Tibial nerve (tissue), 4 donors: ENCODE measurements around the gene FBN1. TPM values are rescaled to one million over a fixed set of nuclear protein-coding genes. Genes with fewer than 3 reads are reported as not detected.

Experiments used
- DNase-seq, 2 donors: peaks; one replicate each; pipeline ENCODE4 v3.0.0-alpha.2; 2019; ENCODE audit warnings: low spot score in 2 of 2
- H3K27ac ChIP-seq, 4 donors: fragments of 200-600 bp; sonication (generic) in 3 of 4; one replicate each; pipeline ENCODE4 v1.5.1; 2017 to 2019; ENCODE audit warnings: mild to moderate bottlenecking in 1 of 4
- H3K27me3 ChIP-seq, 2 donors: fragments of 200-600 bp; sonication (generic) in 1 of 2; one replicate each; pipeline versions ENCODE4 v1.5.1 to v1.6.0; 2017 to 2019
- H3K36me3 ChIP-seq, 3 donors: fragments of 200-600 bp; sonication (generic); one replicate each; pipeline ENCODE4 v1.5.1; 2018 to 2019
- H3K4me1 ChIP-seq, 4 donors: fragments of 200-600 bp; sonication (generic) in 3 of 4; one replicate each; pipeline ENCODE4 v1.5.1; 2017 to 2019
- H3K4me3 ChIP-seq, 4 donors: fragments of 200-600 bp; sonication (generic) in 3 of 4; one replicate each; pipeline ENCODE4 v1.5.1; 2017 to 2019; ENCODE audit warnings: mild to moderate bottlenecking in 1 of 4, moderate library complexity in 1 of 4
- H3K9me3 ChIP-seq, 4 donors: fragments of 200-600 bp; sonication (generic) in 3 of 4; one replicate each; pipeline ENCODE4 v1.5.1; 2017 to 2019
- EP300 ChIP-seq, 2 donors: sonication (generic); formaldehyde crosslinking; IDR thresholded peaks; one replicate each; pipeline ENCODE4 v1.6.1; 2017; ENCODE audit warnings: antibody characterized with exemption in 2 of 2, mild to moderate bottlenecking in 1 of 2
- POLR2A ChIP-seq, 2 donors: fragments of 450-650 bp; IDR thresholded peaks; one replicate each; pipeline ENCODE4 v1.6.1; 2017; ENCODE audit warnings: antibody characterized with exemption in 2 of 2, mild to moderate bottlenecking in 2 of 2, moderate library complexity in 2 of 2
- WGBS, 2 donors: methylation state at CpG; one replicate each; pipeline ENCODE4 v1.1.5; 2018; 5-methylcytosine and 5-hydroxymethylcytosine counted together
- total RNA-seq, 4 donors: library from RNA; depleted of rRNA; stranded (reverse); fragments of >200 nt; gene quantifications; one replicate each; pipeline ENCODE4 v1.1.0, GENCODE V29; 2016
- TF ChIP-seq, protein P1 (sequence below), 5 experiments: fragments of 200-600 bp in 3 of 5; fragments of 450-650 bp in 2 of 5; sonication (generic) in 3 of 5; IDR thresholded peaks; one replicate each; pipeline ENCODE4 v1.5.1; 2016 to 2019; ENCODE audit warnings: antibody characterized with exemption in 5 of 5, mild to moderate bottlenecking in 3 of 5, moderate library complexity in 2 of 5

The FBN1 gene
- total RNA-seq, 4 donors from 2014 or later = 144 to 293 (median 234) TPM

DNA sequence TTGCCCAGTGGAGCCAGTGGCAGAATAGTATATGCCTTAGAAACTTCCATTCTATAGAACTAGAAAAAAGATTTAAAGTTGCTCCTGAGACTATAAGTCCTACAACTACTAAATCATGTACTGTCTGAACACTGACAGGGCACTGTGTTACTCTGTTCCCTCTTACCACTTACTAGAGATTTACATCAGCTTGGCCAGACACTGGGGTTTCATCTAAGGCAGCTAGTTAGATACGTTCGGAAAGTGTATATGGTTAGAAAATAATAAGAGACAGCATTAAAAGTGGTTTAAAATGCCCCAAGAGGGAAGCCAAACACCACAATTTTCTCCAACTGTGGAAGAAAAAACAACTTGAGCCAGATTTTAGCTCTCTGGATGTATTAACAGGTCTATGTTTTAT, 97.1 kb downstream of the FBN1 start:
- TF ChIP-seq EP300 (IDR thresholded peaks at IDR 0.05) = no peak
- no peak for TF ChIP-seq POLR2A (IDR thresholded peaks at IDR 0.05)
- TF ChIP-seq, protein P1, sequence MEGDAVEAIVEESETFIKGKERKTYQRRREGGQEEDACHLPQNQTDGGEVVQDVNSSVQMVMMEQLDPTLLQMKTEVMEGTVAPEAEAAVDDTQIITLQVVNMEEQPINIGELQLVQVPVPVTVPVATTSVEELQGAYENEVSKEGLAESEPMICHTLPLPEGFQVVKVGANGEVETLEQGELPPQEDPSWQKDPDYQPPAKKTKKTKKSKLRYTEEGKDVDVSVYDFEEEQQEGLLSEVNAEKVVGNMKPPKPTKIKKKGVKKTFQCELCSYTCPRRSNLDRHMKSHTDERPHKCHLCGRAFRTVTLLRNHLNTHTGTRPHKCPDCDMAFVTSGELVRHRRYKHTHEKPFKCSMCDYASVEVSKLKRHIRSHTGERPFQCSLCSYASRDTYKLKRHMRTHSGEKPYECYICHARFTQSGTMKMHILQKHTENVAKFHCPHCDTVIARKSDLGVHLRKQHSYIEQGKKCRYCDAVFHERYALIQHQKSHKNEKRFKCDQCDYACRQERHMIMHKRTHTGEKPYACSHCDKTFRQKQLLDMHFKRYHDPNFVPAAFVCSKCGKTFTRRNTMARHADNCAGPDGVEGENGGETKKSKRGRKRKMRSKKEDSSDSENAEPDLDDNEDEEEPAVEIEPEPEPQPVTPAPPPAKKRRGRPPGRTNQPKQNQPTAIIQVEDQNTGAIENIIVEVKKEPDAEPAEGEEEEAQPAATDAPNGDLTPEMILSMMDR (IDR thresholded peaks at IDR 0.05) = no peak
- Histone ChIP-seq H3K27me3 (no peaks in the 10 kb centered on the region), H3K4me1 (peaks cover 0 to 38% (median 7%) of the 10 kb centered on the region in 4 donors), H3K9me3 (peaks cover 0 to under 1% (median 0%) of the 10 kb centered on the region in 4 donors), H3K4me3 (no peak overlapping the region), H3K27ac (peak overlapping the region in 1 of 4 donors; percentile 31), H3K36me3 (peaks cover 0 to 1% (median 0%) of the 10 kb centered on the region in 3 donors)
- DNase-seq = no peak
- WGBS, 2 donors = 76% methylated on average over 2 of the region's 2 CpGs

- WGBS, 2 donors = 48 to 66% methylated on average over 4 of the region's 4 CpGs
- peaks cover 0 to 42% (median 8%) of the 10 kb centered on the region in 4 donors for H3K4me1 ChIP-seq
- H3K27ac ChIP-seq = peak overlapping the region in 1 of 4 donors; percentile 23
These were observed 98.2 kb downstream of the FBN1 start for GRCh38 chr15:48547286-48547685.

GRCh38 chr15:48546296-48546695, 99.2 kb downstream of the FBN1 start:
- H3K27me3 ChIP-seq = no peaks in the 10 kb centered on the region
- peaks cover 0 to 4% (median 0%) of the 10 kb centered on the region in 4 donors for H3K9me3 ChIP-seq
- WGBS, 2 donors = 53 to 67% methylated on average over 3 of the region's 3 CpGs
- H3K27ac ChIP-seq = no peak overlapping the region
- TF ChIP-seq POLR2A (IDR thresholded peaks at IDR 0.05) (no peak), EP300 (IDR thresholded peaks at IDR 0.05) (no peak)
- TF ChIP-seq, protein P1 (IDR thresholded peaks at IDR 0.05) = no peak
- H3K36me3 ChIP-seq = peaks cover 0 to 6% (median 0%) of the 10 kb centered on the region in 3 donors
- peaks cover 0 to 52% (median 11%) of the 10 kb centered on the region in 4 donors for H3K4me1 ChIP-seq
- no peak for DNase-seq
- no peak overlapping the region for H3K4me3 ChIP-seq

More at GRCh38 chr15:48547286-48547685, 98.2 kb downstream of the FBN1 start:
- H3K36me3 ChIP-seq = peaks cover 0 to 6% (median 0%) of the 10 kb centered on the region in 3 donors
- H3K9me3 ChIP-seq = peaks cover 0 to 4% (median 0%) of the 10 kb centered on the region in 4 donors
- TF ChIP-seq, protein P1 (IDR thresholded peaks at IDR 0.05) = no peak
- TF ChIP-seq POLR2A (IDR thresholded peaks at IDR 0.05) = no peak
- TF ChIP-seq EP300 (IDR thresholded peaks at IDR 0.05) = no peak
- H3K27me3 ChIP-seq = no peaks in the 10 kb centered on the region
- H3K4me3 ChIP-seq = no peak overlapping the region
- DNase-seq = no peak

GRCh38 chr15:48544778-48545177, 100.7 kb downstream of the FBN1 start:
- no peaks in the 10 kb centered on the region for H3K27me3 ChIP-seq
- H3K4me3 ChIP-seq = no peak overlapping the region
- DNase-seq = no peak
- TF ChIP-seq, protein P1 (IDR thresholded peaks at IDR 0.05) = no peak
- no peak for TF ChIP-seq POLR2A (IDR thresholded peaks at IDR 0.05)
- TF ChIP-seq EP300 (IDR thresholded peaks at IDR 0.05) = no peak
- H3K36me3 ChIP-seq = peaks cover 0 to 6% (median 0%) of the 10 kb centered on the region in 3 donors
- peaks cover 0 to 52% (median 11%) of the 10 kb centered on the region in 4 donors for H3K4me1 ChIP-seq
- H3K9me3 ChIP-seq = peaks cover 0 to 4% (median 0%) of the 10 kb centered on the region in 4 donors
- H3K27ac ChIP-seq = no peak overlapping the region
- WGBS, 2 donors = 38 to 41% methylated on average over 2 of the region's 2 CpGs

- TF ChIP-seq POLR2A (IDR thresholded peaks at IDR 0.05) (no peak), EP300 (IDR thresholded peaks at IDR 0.05) (no peak)
- TF ChIP-seq, protein P1 (IDR thresholded peaks at IDR 0.05) = no peak
- no peak overlapping the region for H3K4me3 ChIP-seq
- H3K36me3 ChIP-seq = peaks cover 0 to 14% (median 0%) of the 10 kb centered on the region in 3 donors
- H3K27me3 ChIP-seq = no peaks in the 10 kb centered on the region
- no peak for DNase-seq
- peaks cover 0 to 41% (median 7%) of the 10 kb centered on the region in 4 donors for H3K4me1 ChIP-seq
- H3K9me3 ChIP-seq = peaks cover 0 to 4% (median 0%) of the 10 kb centered on the region in 4 donors
- peak overlapping the region in 2 of 4 donors; percentile 18 to 21 for H3K27ac ChIP-seq
- 56 to 57% methylated on average over 10 of the region's 10 CpGs for WGBS, 2 donors
These were observed 103.9 kb downstream of the FBN1 start for GRCh38 chr15:48541341-48542278.
